ENCODE measurements around the gene WDR53.
"Not testable (repeated sequence)": the region's sequence is repeated elsewhere in the genome, so short reads cannot be mapped to it uniquely, and the experiment has no call there.

The WDR53 gene

DNA sequence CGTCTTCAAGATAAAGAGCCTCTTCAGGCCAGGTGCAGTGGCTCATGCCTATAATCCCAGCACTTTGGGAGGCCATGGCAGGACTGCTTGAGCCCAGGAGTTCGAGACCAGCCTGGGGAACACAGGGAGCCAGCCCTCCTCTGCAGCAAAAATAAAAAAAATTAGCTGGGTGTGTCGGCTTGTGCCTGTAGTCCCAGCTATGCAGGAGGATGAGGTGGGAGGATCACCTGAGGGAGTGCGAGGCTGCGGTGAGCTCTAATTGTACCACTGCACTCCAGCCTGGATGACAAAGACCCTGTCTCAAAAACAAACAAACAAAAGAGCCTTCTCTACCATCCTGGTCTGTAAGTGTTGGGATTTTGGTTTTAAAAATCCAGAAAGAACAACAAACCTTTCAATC, 11.1 kb downstream of the WDR53 start:
- Histone ChIP-seq H3K9ac (ENCODE audit: low read length) (no peak overlapping the region), H3K36me3 (ENCODE audit: insufficient read depth, low read length) (peaks cover 5% of the 10 kb centered on the region), H3K4me1 (ENCODE audit: insufficient read depth, low read length) (no peaks in the 10 kb centered on the region), H3K27me3 (ENCODE audit: control insufficient read depth in 1 of 2, insufficient read depth in 2 of 2, low read length in 2 of 2) (no peaks in the 10 kb centered on the region), H3K27ac (ENCODE audit: low read depth, low read length) (no peak overlapping the region), H3K9me3 (ENCODE audit: low read length) (no peaks in the 10 kb centered on the region), H3K4me3 (ENCODE audit: low read depth in 1 of 2, low read length in 2 of 2) (no peak overlapping the region)

DNA sequence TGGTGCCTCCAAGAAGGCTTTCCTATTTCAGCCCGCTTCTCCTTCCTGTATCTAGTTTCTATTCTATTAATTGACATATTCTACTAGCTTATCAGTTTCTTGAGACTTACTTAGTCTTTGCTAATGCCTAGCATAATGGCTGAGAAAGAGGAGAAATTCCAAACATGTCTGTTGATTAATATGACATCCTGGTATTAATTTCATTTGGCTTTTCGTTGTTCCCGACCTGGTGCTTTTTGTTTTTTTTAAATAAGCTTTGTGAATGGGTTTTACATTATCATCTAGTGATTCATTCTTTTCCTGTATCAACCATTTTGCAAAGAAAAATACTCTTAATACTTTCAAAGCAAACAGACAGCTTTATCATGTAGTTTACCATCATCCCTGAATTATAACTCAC, 13.1 kb downstream of the WDR53 start:
- no peak overlapping the region for H3K27ac ChIP-seq (ENCODE audit: low read depth, low read length)
- H3K9me3 ChIP-seq (ENCODE audit: low read length) = no peaks in the 10 kb centered on the region
- peaks cover 5% of the 10 kb centered on the region for H3K36me3 ChIP-seq (ENCODE audit: insufficient read depth, low read length)
- no peaks in the 10 kb centered on the region for H3K27me3 ChIP-seq (ENCODE audit: control insufficient read depth in 1 of 2, insufficient read depth in 2 of 2, low read length in 2 of 2)
- no peak overlapping the region for H3K9ac ChIP-seq (ENCODE audit: low read length)
- H3K4me1 ChIP-seq (ENCODE audit: insufficient read depth, low read length) = no peaks in the 10 kb centered on the region
- H3K4me3 ChIP-seq (ENCODE audit: low read depth in 1 of 2, low read length in 2 of 2) = no peak overlapping the region

- H3K36me3 ChIP-seq (ENCODE audit: insufficient read depth, low read length) = no peaks in the 10 kb centered on the region
- no peak overlapping the region for H3K27ac ChIP-seq (ENCODE audit: low read depth, low read length)
- H3K4me1 ChIP-seq (ENCODE audit: insufficient read depth, low read length) = no peaks in the 10 kb centered on the region
- no peak overlapping the region for H3K4me3 ChIP-seq (ENCODE audit: low read depth in 1 of 2, low read length in 2 of 2)
- no peaks in the 10 kb centered on the region for H3K9me3 ChIP-seq (ENCODE audit: low read length)
- H3K9ac ChIP-seq (ENCODE audit: low read length) = no peak overlapping the region
- H3K27me3 ChIP-seq (ENCODE audit: control insufficient read depth in 1 of 2, insufficient read depth in 2 of 2, low read length in 2 of 2) = no peaks in the 10 kb centered on the region
Observed at GRCh38 chr3:196554205-196554604, 14.1 kb downstream of the WDR53 start.

DNA sequence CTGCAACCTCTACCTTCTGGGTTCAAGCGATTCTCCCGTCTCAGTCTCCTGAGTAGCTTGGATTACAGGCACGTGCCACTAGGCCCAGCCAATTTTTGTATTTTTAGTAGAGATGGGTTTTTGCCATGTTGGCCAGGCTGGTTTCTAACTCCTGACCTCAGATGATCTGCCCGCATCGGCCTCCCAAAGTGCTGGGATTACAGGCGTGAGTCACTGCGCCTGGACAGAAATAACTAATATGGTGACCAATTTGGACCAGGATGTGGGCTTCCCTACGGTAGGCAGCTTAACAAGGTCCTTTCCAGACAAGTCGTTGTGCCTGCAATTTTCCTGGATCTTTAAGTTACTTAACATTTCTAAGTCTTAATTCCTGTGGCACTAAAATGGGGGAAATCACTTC, 14.8 kb downstream of the WDR53 start:
- H3K9ac ChIP-seq (ENCODE audit: low read length) = no peak overlapping the region
- no peaks in the 10 kb centered on the region for H3K4me1 ChIP-seq (ENCODE audit: insufficient read depth, low read length)
- H3K36me3 ChIP-seq (ENCODE audit: insufficient read depth, low read length) = no peaks in the 10 kb centered on the region
- H3K27ac ChIP-seq (ENCODE audit: low read depth, low read length) = no peak overlapping the region
- H3K27me3 ChIP-seq (ENCODE audit: control insufficient read depth in 1 of 2, insufficient read depth in 2 of 2, low read length in 2 of 2) = no peaks in the 10 kb centered on the region
- H3K9me3 ChIP-seq (ENCODE audit: low read length) = no peaks in the 10 kb centered on the region
- no peak overlapping the region for H3K4me3 ChIP-seq (ENCODE audit: low read depth in 1 of 2, low read length in 2 of 2)

GRCh38 chr3:196552253-196552652, 16.1 kb downstream of the WDR53 start:
- H3K27ac ChIP-seq (ENCODE audit: low read depth, low read length) = no peak overlapping the region
- H3K27me3 ChIP-seq (ENCODE audit: control insufficient read depth in 1 of 2, insufficient read depth in 2 of 2, low read length in 2 of 2) = no peaks in the 10 kb centered on the region
- no peaks in the 10 kb centered on the region for H3K4me1 ChIP-seq (ENCODE audit: insufficient read depth, low read length)
- no peak overlapping the region for H3K4me3 ChIP-seq (ENCODE audit: low read depth in 1 of 2, low read length in 2 of 2)
- H3K9ac ChIP-seq (ENCODE audit: low read length) = no peak overlapping the region
- H3K36me3 ChIP-seq (ENCODE audit: insufficient read depth, low read length) = no peaks in the 10 kb centered on the region
- H3K9me3 ChIP-seq (ENCODE audit: low read length) = no peaks in the 10 kb centered on the region

DNA sequence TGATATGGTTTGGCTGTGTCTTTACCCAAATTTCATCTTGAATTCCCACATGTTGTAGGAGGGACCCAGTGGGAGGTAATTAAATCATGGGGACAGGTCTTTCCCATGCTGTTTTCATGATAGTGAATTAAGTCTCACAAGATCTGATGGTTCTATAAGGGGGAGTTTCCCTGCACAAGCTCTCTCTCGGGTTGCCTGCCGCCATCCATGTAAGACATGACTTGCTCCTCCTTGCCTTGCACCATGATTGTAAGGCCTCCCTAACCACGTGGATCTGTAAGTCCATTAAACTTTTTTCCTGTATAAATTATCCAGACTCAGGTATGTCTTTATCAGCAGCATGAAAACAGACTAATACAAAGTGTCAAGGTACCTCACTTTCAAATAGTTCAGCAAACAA, 18.2 kb downstream of the WDR53 start:
- not testable (repeated sequence) for H3K4me1 ChIP-seq (ENCODE audit: insufficient read depth, low read length); H3K4me3 ChIP-seq (ENCODE audit: low read depth in 1 of 2, low read length in 2 of 2); H3K27me3 ChIP-seq (ENCODE audit: control insufficient read depth in 1 of 2, insufficient read depth in 2 of 2, low read length in 2 of 2); H3K9ac ChIP-seq (ENCODE audit: low read length); H3K9me3 ChIP-seq (ENCODE audit: low read length); H3K36me3 ChIP-seq (ENCODE audit: insufficient read depth, low read length); H3K27ac ChIP-seq (ENCODE audit: low read depth, low read length)

DNA sequence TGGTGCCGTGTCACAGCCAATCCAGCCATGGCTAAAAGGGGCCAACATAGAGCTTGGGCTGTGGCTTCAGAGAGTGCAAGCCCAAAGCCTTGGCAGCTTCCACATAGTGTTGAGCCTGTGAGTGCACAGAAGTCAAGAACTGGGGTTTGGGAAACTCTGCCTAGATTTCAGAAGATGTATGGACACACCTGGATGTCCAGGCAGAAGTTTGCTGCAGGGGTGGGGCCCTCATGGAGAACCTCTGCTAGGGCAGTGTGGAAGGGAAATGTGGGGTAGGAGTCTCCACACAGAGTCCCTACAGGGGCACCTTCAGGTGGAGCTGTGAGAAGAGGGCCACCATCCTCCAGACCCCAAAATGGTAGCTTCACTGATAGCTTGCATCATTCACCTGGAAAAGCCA, 19.0 kb downstream of the WDR53 start:
- not testable (repeated sequence) for H3K9me3 ChIP-seq (ENCODE audit: low read length); H3K27ac ChIP-seq (ENCODE audit: low read depth, low read length); H3K4me3 ChIP-seq (ENCODE audit: low read depth in 1 of 2, low read length in 2 of 2); H3K36me3 ChIP-seq (ENCODE audit: insufficient read depth, low read length); H3K27me3 ChIP-seq (ENCODE audit: control insufficient read depth in 1 of 2, insufficient read depth in 2 of 2, low read length in 2 of 2); H3K9ac ChIP-seq (ENCODE audit: low read length); H3K4me1 ChIP-seq (ENCODE audit: insufficient read depth, low read length)

DNA sequence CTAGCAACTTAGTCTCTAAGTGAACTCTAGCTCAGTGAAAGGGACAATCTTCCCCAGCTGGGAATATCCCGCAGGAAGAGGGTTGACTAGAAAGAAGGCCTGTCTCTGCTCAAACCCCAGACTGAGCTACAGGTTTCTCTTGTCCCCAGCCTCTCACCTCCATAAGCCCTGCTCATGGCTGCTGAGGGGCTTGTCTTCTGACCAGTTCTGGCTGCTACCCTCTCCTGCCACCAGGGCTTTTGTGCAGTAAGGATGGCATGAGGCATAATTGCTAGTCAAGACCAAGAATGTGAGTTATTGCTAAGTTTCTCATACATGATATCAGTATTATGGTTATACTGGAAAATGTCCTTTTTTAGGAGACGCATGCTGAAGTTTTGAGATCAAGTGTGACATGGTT, 21.3 kb downstream of the WDR53 start:
- Histone ChIP-seq H3K27ac (ENCODE audit: low read depth, low read length) (no peak overlapping the region), H3K4me3 (ENCODE audit: low read depth in 1 of 2, low read length in 2 of 2) (no peak overlapping the region), H3K27me3 (ENCODE audit: control insufficient read depth in 1 of 2, insufficient read depth in 2 of 2, low read length in 2 of 2) (no peaks in the 10 kb centered on the region), H3K4me1 (ENCODE audit: insufficient read depth, low read length) (no peaks in the 10 kb centered on the region), H3K36me3 (ENCODE audit: insufficient read depth, low read length) (no peaks in the 10 kb centered on the region), H3K9ac (ENCODE audit: low read length) (no peak overlapping the region), H3K9me3 (ENCODE audit: low read length) (no peaks in the 10 kb centered on the region)

- Histone ChIP-seq H3K9ac (ENCODE audit: low read length) (no peak overlapping the region), H3K27me3 (ENCODE audit: control insufficient read depth in 1 of 2, insufficient read depth in 2 of 2, low read length in 2 of 2) (no peaks in the 10 kb centered on the region), H3K4me1 (ENCODE audit: insufficient read depth, low read length) (no peaks in the 10 kb centered on the region), H3K4me3 (ENCODE audit: low read depth in 1 of 2, low read length in 2 of 2) (no peak overlapping the region), H3K36me3 (ENCODE audit: insufficient read depth, low read length) (no peaks in the 10 kb centered on the region), H3K27ac (ENCODE audit: low read depth, low read length) (no peak overlapping the region), H3K9me3 (ENCODE audit: low read length) (no peaks in the 10 kb centered on the region)
Observed at GRCh38 chr3:196546537-196546936, 21.8 kb downstream of the WDR53 start.

DNA sequence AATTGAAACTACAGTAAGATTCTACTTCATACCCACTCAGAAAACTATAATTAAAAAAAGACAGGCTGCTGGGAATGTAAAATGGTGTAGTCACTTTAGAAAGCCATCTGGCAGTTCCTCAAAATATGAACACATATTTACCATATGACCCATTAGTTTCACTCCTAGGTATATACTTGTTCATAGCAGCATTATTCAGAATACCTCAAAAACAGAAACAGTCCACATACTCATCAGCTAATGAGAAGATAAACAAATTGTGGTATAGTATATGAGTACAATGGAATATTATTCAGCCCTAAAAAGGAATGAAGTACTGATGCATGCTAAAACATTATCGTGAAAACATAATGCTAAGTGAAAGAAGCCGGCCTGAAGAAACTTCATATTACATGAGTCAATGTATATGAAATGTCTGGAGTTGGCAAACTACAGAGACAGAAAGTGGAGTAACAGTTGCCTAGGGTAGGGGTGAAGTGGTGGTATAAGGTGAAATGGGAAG, 23.8 kb downstream of the WDR53 start:
- no peaks in the 10 kb centered on the region for H3K4me1 ChIP-seq (ENCODE audit: insufficient read depth, low read length)
- no peak overlapping the region for H3K9ac ChIP-seq (ENCODE audit: low read length)
- no peak overlapping the region for H3K4me3 ChIP-seq (ENCODE audit: low read depth in 1 of 2, low read length in 2 of 2)
- no peak overlapping the region for H3K27ac ChIP-seq (ENCODE audit: low read depth, low read length)
- H3K36me3 ChIP-seq (ENCODE audit: insufficient read depth, low read length) = no peaks in the 10 kb centered on the region
- H3K9me3 ChIP-seq (ENCODE audit: low read length) = no peaks in the 10 kb centered on the region
- no peaks in the 10 kb centered on the region for H3K27me3 ChIP-seq (ENCODE audit: control insufficient read depth in 1 of 2, insufficient read depth in 2 of 2, low read length in 2 of 2)

- no peak overlapping the region for H3K27ac ChIP-seq (ENCODE audit: low read depth, low read length)
- H3K4me1 ChIP-seq (ENCODE audit: insufficient read depth, low read length) = no peaks in the 10 kb centered on the region
- no peaks in the 10 kb centered on the region for H3K36me3 ChIP-seq (ENCODE audit: insufficient read depth, low read length)
- no peaks in the 10 kb centered on the region for H3K9me3 ChIP-seq (ENCODE audit: low read length)
- H3K27me3 ChIP-seq (ENCODE audit: control insufficient read depth in 1 of 2, insufficient read depth in 2 of 2, low read length in 2 of 2) = no peaks in the 10 kb centered on the region
- H3K9ac ChIP-seq (ENCODE audit: low read length) = no peak overlapping the region
- H3K4me3 ChIP-seq (ENCODE audit: low read depth in 1 of 2, low read length in 2 of 2) = no peak overlapping the region
Observed at GRCh38 chr3:196541684-196542445, 26.5 kb downstream of the WDR53 start.

DNA sequence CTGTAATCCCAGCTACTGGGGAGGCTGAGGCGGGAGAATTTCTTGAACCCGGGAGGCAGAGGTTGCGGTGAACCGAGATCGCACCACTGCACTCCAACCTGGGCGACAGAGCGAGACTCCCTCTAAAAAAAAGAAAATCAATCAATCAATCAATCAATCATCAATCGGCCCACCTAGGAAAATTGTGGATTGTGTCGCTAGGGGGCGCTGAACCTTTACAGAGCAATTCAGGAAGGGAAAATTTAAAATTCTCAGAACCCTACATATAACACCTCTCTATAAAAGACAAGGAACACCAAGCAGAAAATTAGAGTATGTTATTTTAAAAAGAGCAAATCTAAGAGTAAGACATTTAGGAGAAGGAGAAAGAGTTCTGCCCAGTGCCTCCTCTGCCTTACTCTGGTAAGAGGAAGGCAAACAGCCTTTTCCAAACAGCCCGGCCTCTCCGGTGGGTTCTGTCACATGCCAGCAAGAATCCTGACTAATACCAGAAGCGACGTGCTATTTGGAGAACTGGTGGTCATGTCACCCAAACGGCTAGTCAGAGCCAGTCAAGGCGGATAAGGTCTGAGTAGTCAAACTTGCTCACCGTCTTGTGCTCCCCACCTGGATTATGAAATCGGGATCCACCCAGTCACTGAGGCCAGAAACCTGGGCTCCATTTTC, 30.9 kb downstream of the WDR53 start:
- Histone ChIP-seq H3K36me3 (ENCODE audit: insufficient read depth, low read length) (no peaks in the 10 kb centered on the region), H3K9me3 (ENCODE audit: low read length) (no peaks in the 10 kb centered on the region), H3K27ac (ENCODE audit: low read depth, low read length) (no peak overlapping the region), H3K9ac (ENCODE audit: low read length) (no peak overlapping the region), H3K4me3 (ENCODE audit: low read depth in 1 of 2, low read length in 2 of 2) (no peak overlapping the region), H3K4me1 (ENCODE audit: insufficient read depth, low read length) (no peaks in the 10 kb centered on the region), H3K27me3 (ENCODE audit: control insufficient read depth in 1 of 2, insufficient read depth in 2 of 2, low read length in 2 of 2) (peaks cover 0 to 4% of the 10 kb centered on the region in 2 donors)
